Limb (tissue), 2 donors: ENCODE results near the gene STAC.

ENCODE experiments used
- DNase-seq, 2 donors: peaks; one replicate each; pipeline ENCODE4 v3.0.0-alpha.2; 2016; ENCODE audit errors: extremely low spot score in 2 of 2

Gene STAC

GRCh38 chr3:36380221-36381031 lies at the start of gene STAC:
Gene STAC, plus strand, starts transcription at chr3:36380504. Its CDS starts 140 bp downstream, at chr3:36380644.
- peak in 1 of 2 donors; percentile 57 for DNase-seq

GRCh38 chr3:36332139-36332538 lies 48.2 kb upstream of the STAC start:
- DNase-seq, result no peak

GRCh38 chr3:36362216-36362615 lies 18.1 kb upstream of the STAC start:
- DNase-seq, result no peak

- DNase-seq, result no peak
These were observed 17.3 kb upstream of the STAC start for GRCh38 chr3:36362973-36363372.

- no peak for DNase-seq
These were observed 16.0 kb upstream of the STAC start for GRCh38 chr3:36364260-36364659.

- DNase-seq, result no peak
These were observed 14.5 kb upstream of the STAC start for GRCh38 chr3:36365829-36366228.

GRCh38 chr3:36366308-36366707 lies 14.0 kb upstream of the STAC start:
- no peak for DNase-seq

GRCh38 chr3:36367912-36368573 lies 12.3 kb upstream of the STAC start:
- no peak for DNase-seq

- no peak for DNase-seq
These were observed 7.8 kb upstream of the STAC start for GRCh38 chr3:36372534-36372935.

GRCh38 chr3:36373084-36373483 lies 7.2 kb upstream of the STAC start:
- DNase-seq, result peak in 1 of 2 donors; percentile 39

GRCh38 chr3:36373666-36374065 lies 6.6 kb upstream of the STAC start:
- DNase-seq, result no peak

- no peak for DNase-seq
These were observed 458 bp upstream of the STAC start for GRCh38 chr3:36379872-36380220.

- DNase-seq, result no peak
These were observed 1.1 kb downstream of the STAC start for GRCh38 chr3:36381311-36381956.

GRCh38 chr3:36393563-36393962 lies 13.3 kb downstream of the STAC start:
- DNase-seq, result no peak

- DNase-seq, result no peak
These were observed 13.9 kb downstream of the STAC start for GRCh38 chr3:36394176-36394575.

GRCh38 chr3:36397841-36398240 lies 17.5 kb downstream of the STAC start:
- DNase-seq, result no peak

GRCh38 chr3:36399933-36400332 lies 19.6 kb downstream of the STAC start:
- DNase-seq, result no peak

- no peak for DNase-seq
These were observed 20.8 kb downstream of the STAC start for GRCh38 chr3:36401056-36401455.

GRCh38 chr3:36403661-36404060 lies 23.4 kb downstream of the STAC start:
- DNase-seq, result no peak

GRCh38 chr3:36405190-36405589 lies 24.9 kb downstream of the STAC start:
- DNase-seq, result no peak

- DNase-seq, result no peak
These were observed 27.8 kb downstream of the STAC start for GRCh38 chr3:36408146-36408545.

GRCh38 chr3:36409862-36410261 lies 29.6 kb downstream of the STAC start:
- DNase-seq, result no peak

GRCh38 chr3:36411587-36411986 lies 31.3 kb downstream of the STAC start:
- no peak for DNase-seq
